ENCODE results near the gene ZNF205.
"Not testable (repeated sequence)": the region's sequence is repeated elsewhere in the genome, so short reads cannot be mapped to it uniquely, and the experiment has no call there.

The ZNF205 gene

DNA sequence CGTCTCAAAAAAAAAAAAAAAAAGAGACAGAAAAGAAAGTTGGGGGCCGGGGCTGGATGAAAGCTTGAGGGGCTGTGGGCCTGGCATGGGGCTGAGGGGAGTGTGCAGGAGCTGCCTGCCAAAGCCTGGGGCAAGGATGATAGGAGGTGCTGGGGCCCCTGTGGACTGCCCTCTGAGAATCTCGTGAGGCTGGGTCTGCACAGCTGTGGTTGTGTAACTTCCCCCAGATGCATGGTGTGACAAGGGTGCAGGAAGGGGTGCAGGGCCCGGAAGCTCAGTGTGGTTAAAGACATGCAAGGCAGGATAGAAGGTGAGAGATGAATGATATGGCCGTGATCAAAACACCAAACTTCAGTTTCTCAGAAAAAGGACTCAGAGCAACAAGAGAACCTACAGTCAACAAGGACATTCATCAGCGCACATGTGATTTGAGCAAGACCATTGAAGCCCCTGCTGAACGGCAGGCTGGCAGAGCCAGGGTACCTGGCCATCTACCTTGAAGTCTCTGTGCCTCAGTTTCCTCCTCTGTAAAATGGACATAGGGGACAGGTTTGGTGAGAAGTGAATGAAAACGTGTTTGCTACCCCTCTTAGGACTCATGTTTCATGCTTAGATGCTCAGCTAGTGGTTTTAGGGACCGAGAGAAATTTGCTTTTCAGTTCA lies 37.4 kb upstream of the ZNF205 start:
- TF ChIP-seq, protein P1, sequence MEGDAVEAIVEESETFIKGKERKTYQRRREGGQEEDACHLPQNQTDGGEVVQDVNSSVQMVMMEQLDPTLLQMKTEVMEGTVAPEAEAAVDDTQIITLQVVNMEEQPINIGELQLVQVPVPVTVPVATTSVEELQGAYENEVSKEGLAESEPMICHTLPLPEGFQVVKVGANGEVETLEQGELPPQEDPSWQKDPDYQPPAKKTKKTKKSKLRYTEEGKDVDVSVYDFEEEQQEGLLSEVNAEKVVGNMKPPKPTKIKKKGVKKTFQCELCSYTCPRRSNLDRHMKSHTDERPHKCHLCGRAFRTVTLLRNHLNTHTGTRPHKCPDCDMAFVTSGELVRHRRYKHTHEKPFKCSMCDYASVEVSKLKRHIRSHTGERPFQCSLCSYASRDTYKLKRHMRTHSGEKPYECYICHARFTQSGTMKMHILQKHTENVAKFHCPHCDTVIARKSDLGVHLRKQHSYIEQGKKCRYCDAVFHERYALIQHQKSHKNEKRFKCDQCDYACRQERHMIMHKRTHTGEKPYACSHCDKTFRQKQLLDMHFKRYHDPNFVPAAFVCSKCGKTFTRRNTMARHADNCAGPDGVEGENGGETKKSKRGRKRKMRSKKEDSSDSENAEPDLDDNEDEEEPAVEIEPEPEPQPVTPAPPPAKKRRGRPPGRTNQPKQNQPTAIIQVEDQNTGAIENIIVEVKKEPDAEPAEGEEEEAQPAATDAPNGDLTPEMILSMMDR (IDR thresholded peaks at IDR 0.05; ENCODE audit: low read depth, low read length): no peak
- Histone ChIP-seq H3K4me1 (no peaks in the 10 kb centered on the region), H3K9me3 (no peaks in the 10 kb centered on the region), H3K36me3 (no peaks in the 10 kb centered on the region), H3K27me3 (peaks cover 35% of the 10 kb centered on the region), H3K4me3 (ENCODE audit: low read depth, low read length) (no peak overlapping the region)
- no peak for DNase-seq

DNA sequence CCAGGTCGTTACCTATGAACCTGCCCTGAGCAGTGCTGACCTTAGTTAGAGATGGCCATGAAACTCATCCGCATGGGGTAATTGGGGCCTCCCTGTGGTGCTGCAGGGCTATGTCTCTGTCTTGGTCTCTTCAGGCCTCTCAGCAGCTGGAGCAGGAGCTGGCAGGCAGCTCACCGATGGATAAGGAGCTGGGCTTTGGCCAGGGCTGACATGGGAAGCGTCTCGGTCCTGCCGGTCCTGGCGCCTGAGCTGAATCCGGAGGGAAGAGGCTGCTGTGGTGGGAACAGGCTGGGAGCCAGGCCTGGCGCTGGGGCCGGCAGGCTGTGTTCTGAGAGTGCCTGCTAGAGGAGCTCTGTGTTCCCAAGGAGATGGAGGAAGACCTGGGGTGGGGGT lies 36.9 kb upstream of the ZNF205 start:
- H3K9me3 ChIP-seq: no peaks in the 10 kb centered on the region
- peaks cover 41% of the 10 kb centered on the region for H3K27me3 ChIP-seq
- no peaks in the 10 kb centered on the region for H3K4me1 ChIP-seq
- DNase-seq: no peak
- H3K36me3 ChIP-seq: no peaks in the 10 kb centered on the region
- TF ChIP-seq, protein P1 (IDR thresholded peaks at IDR 0.05; ENCODE audit: low read depth, low read length): no peak
- no peak overlapping the region for H3K4me3 ChIP-seq (ENCODE audit: low read depth, low read length)

GRCh38 chr16:3075946-3076345 lies 36.4 kb upstream of the ZNF205 start:
- H3K27me3 ChIP-seq: peaks cover 45% of the 10 kb centered on the region

GRCh38 chr16:3076577-3076976 lies 35.8 kb upstream of the ZNF205 start:
- TF ChIP-seq, protein P1 (IDR thresholded peaks at IDR 0.05; ENCODE audit: low read depth, low read length): no peak
- no peaks in the 10 kb centered on the region for H3K9me3 ChIP-seq
- no peaks in the 10 kb centered on the region for H3K36me3 ChIP-seq
- no peaks in the 10 kb centered on the region for H3K4me1 ChIP-seq
- H3K27me3 ChIP-seq: peaks cover 50% of the 10 kb centered on the region
- no peak overlapping the region for H3K4me3 ChIP-seq (ENCODE audit: low read depth, low read length)
- no peak for DNase-seq

More at GRCh38 chr16:3075946-3076345, 36.4 kb upstream of the ZNF205 start:
- not testable (repeated sequence) for DNase-seq; H3K4me1 ChIP-seq; H3K36me3 ChIP-seq; H3K4me3 ChIP-seq (ENCODE audit: low read depth, low read length); H3K9me3 ChIP-seq

GRCh38 chr16:3080024-3080423 lies 32.4 kb upstream of the ZNF205 start:
- Histone ChIP-seq H3K9me3 (no peaks in the 10 kb centered on the region), H3K27me3 (peaks cover 49% of the 10 kb centered on the region), H3K4me1 (no peaks in the 10 kb centered on the region), H3K4me3 (ENCODE audit: low read depth, low read length) (no peak overlapping the region), H3K36me3 (no peaks in the 10 kb centered on the region)
- TF ChIP-seq, protein P1 (IDR thresholded peaks at IDR 0.05; ENCODE audit: low read depth, low read length): no peak
- DNase-seq: no peak

DNA sequence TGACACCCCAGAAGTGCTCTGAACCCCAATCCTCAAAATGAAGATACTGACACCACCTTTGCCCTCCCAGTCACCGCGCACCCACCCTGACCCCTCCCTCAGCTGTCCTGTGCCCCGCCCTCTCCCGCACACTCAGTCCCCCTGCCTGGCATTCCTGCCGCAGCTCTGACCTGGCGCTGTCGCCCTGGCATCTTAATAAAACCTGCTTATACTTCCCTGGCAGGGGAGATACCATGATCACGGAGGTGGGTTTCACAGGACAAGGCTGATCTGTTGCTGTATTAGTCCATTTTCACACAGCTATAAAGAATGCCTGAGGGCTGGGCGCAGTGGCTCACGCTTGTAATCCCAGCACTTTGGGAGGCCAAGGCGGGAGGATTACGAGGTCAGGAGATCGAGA lies 30.4 kb upstream of the ZNF205 start:
- not testable (repeated sequence) for H3K4me1 ChIP-seq; DNase-seq; H3K4me3 ChIP-seq (ENCODE audit: low read depth, low read length); H3K9me3 ChIP-seq; H3K36me3 ChIP-seq
- H3K27me3 ChIP-seq: peaks cover 38% of the 10 kb centered on the region

- H3K36me3 ChIP-seq; H3K4me3 ChIP-seq (ENCODE audit: low read depth, low read length); H3K4me1 ChIP-seq; DNase-seq; H3K9me3 ChIP-seq: not testable (repeated sequence)
- peaks cover 30% of the 10 kb centered on the region for H3K27me3 ChIP-seq
Observed at GRCh38 chr16:3083408-3083807, 29.0 kb upstream of the ZNF205 start.

DNA sequence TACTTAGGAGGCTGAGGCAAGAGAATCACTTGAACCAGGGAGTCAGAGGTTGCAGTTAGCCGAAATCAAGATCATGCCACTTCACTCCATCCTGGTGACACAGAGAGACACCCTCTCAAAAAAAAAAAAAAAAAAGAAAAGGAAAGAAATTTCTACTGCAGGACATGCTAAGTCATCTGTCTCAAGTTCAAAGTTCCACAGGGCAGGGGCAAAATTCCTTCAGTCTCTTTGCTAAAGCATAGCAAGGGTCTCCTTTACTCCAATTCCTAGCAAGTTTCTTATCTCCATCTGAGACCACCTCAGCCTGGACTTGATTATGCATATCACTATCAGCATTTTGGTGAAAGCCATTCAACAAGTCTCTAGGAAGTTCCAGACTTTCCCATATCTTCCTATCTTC lies 27.9 kb upstream of the ZNF205 start:
- TF ChIP-seq, protein P1 (IDR thresholded peaks at IDR 0.05; ENCODE audit: low read depth, low read length): no peak
- no peaks in the 10 kb centered on the region for H3K9me3 ChIP-seq
- peaks cover 29% of the 10 kb centered on the region for H3K27me3 ChIP-seq
- H3K36me3 ChIP-seq: no peaks in the 10 kb centered on the region
- H3K4me3 ChIP-seq (ENCODE audit: low read depth, low read length): no peak overlapping the region
- no peaks in the 10 kb centered on the region for H3K4me1 ChIP-seq
- no peak for DNase-seq
